Karpas-422 (cell line): ENCODE data around the gene ITPRID2. TPM values are rescaled to one million over a fixed set of nuclear protein-coding genes. Genes with fewer than 3 reads are reported as not detected.

ENCODE experiments used
- DNase-seq: peaks from one replicate; pipeline ENCODE4 v3.0.0-alpha.2; 2015
- H2AFZ ChIP-seq: fragments of 200-600 bp; sonication (generic); 2 replicates; pipeline ENCODE4 v1.6.1; 2014; ENCODE audit warnings: antibody characterized with exemption, low read length, mixed read lengths
- H3K27ac ChIP-seq: fragments of 200-600 bp; sonication (generic); 2 replicates; pipeline ENCODE4 v1.5.1; 2014; ENCODE audit warnings: mild to moderate bottlenecking, low read length, moderate library complexity
- H3K27me3 ChIP-seq: fragments of 200-600 bp; sonication (generic); 2 replicates; pipeline ENCODE4 v1.6.1; 2014; ENCODE audit warnings: low read length, mixed read lengths
- H3K36me3 ChIP-seq: fragments of 200-600 bp; sonication (generic); 2 replicates; pipeline ENCODE4 v1.6.1; 2014; ENCODE audit warnings: low read length, mixed read lengths; ENCODE audit not compliant: insufficient read depth
- H3K4me1 ChIP-seq: fragments of 200-600 bp; sonication (generic); 2 replicates; pipeline ENCODE4 v1.6.1; 2014; ENCODE audit warnings: mild to moderate bottlenecking, low read length, mixed read lengths
- H3K4me2 ChIP-seq: fragments of 200-600 bp; sonication (generic); 2 replicates; pipeline ENCODE4 v1.6.1; 2014; ENCODE audit warnings: low read length, low read depth, mild to moderate bottlenecking; ENCODE audit not compliant: poor library complexity, severe bottlenecking
- H3K4me3 ChIP-seq: fragments of 200-600 bp; sonication (generic); 2 replicates; pipeline ENCODE4 v1.5.1; 2014; ENCODE audit warnings: mild to moderate bottlenecking, antibody characterized with exemption, low read length, mixed read lengths
- H3K79me2 ChIP-seq: fragments of 200-600 bp; sonication (generic); 2 replicates; pipeline ENCODE4 v1.6.1; 2014; ENCODE audit warnings: mild to moderate bottlenecking, low read length, mixed read lengths
- H3K9ac ChIP-seq: fragments of 200-600 bp; sonication (generic); 2 replicates; pipeline ENCODE4 v1.6.0; 2014; ENCODE audit warnings: low read length
- H3K9me2 ChIP-seq: fragments of 200-600 bp; sonication (generic), shearing (Covaris generic); replicated peaks from 2 replicates; pipeline ENCODE4 v1.6.0; 2014; ENCODE audit warnings: mild to moderate bottlenecking, low read length, moderate library complexity; ENCODE audit not compliant: insufficient read depth
- H3K9me3 ChIP-seq: fragments of 300-700, 200-600 bp; sonication (generic); 2 replicates; pipeline ENCODE4 v1.6.1; 2014; ENCODE audit warnings: low read length, mixed read lengths
- H4K20me1 ChIP-seq: fragments of 200-600 bp; sonication (generic); 2 replicates; pipeline ENCODE4 v1.6.1; 2014; ENCODE audit warnings: mild to moderate bottlenecking, antibody characterized with exemption, low read length, low read depth; ENCODE audit not compliant: insufficient read depth
- total RNA-seq: library from RNA; depleted of rRNA; stranded (reverse); fragments of >200 nt; shearing (Covaris generic); gene quantifications from 2 replicates; pipeline ENCODE4 v1.2.3, GENCODE V29; 2014; ENCODE audit warnings: low replicate concordance; rRNA removed

ITPRID2 gene
- total RNA-seq, 1 experiment from 2014 or later = 136 TPM

DNA sequence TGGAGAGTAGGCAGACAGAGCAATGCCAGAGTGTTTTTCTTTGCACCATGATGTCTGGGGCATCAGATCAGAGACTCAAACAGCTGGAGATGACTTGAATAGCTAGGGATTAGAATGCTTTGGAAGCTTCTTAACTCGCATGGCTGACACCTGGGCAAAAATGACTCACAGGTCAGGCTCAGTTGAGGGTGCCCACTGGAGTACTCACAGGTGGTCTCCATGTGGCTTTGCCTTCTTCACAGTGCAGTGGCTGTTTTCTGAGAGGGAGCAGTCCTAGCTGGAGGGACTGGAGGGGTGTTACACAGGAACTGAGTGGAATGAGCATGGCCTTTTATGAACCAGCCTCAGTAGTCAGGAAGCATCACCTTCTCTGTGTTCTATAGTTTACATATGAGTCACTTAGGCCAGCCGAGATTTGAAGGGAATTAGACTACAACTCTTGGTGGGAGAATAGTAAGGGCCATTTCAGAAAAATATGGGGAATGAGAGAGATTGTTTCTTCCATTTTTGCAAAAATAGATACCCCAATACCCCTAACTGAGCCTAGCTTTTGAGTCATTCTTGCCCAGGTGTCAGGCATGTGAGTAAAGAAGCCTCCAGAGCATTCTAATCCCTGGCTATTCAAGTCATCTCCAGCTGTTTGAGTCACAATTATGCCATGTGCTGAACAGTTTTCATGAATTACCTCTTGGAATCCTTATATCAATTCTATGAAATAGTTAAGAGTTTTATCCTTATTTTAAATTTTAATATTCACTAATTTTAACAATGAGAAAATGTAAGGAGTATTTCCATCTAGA is 87.0 kb downstream of the ITPRID2 start:
- no peaks in the 10 kb centered on the region for H3K36me3 ChIP-seq
- no peaks in the 10 kb centered on the region for H3K4me1 ChIP-seq
- no peaks in the 10 kb centered on the region for H4K20me1 ChIP-seq
- no peak overlapping the region for H2AFZ ChIP-seq
- H3K79me2 ChIP-seq = no peaks in the 10 kb centered on the region
- no peak overlapping the region for H3K4me2 ChIP-seq
- no peak for DNase-seq
- no peak overlapping the region for H3K4me3 ChIP-seq
- H3K9me2 ChIP-seq = no peaks in the 10 kb centered on the region
- no peaks in the 10 kb centered on the region for H3K9me3 ChIP-seq
- no peak overlapping the region for H3K27ac ChIP-seq
- H3K9ac ChIP-seq = no peak overlapping the region
- H3K27me3 ChIP-seq = no peaks in the 10 kb centered on the region

Other genes with a start within 250 kb of the ITPRID2 start
- gene CERKL, start 234.6 kb upstream of the ITPRID2 start, total RNA-seq = 15.4 and 24.4 TPM in 2 replicates
- gene NEUROD1, start 211.2 kb upstream of the ITPRID2 start, total RNA-seq = not detected in 2 replicates
- not detected in 2 replicates for gene PPP1R1C, start 94.1 kb downstream of the ITPRID2 start, total RNA-seq